Islet precursor cell (in vitro differentiated cells): ENCODE measurements around the gene SLC39A2.
"Not testable (repeated sequence)": the region's sequence is repeated elsewhere in the genome, so short reads cannot be mapped to it uniquely, and the experiment has no call there.

Source experiments
- DNase-seq: peaks from one replicate; pipeline ENCODE4 v3.0.0-alpha.2; 2018

Gene SLC39A2

GRCh38 chr14:21026274-21026987 lies 27.3 kb downstream of the SLC39A2 start:
- DNase-seq = no peak

DNA sequence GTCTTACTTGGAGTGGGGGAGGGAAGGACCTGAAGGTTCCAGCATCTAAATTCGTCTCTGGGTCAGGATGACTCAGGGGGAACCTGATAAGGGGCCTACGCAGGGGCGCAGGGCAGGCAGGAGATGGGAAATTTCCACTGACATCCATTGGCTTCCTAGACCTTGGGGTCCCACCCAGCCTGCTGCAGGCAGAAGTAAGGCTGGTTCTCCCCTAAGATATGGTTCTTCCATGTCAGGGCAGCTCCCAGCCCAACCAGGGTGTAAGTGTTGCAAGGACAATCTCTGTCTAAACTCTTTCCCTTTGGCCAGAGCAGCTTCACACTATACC lies 27.9 kb downstream of the SLC39A2 start:
- DNase-seq = peak; percentile 63

- peak; percentile 7 for DNase-seq
Measured at GRCh38 chr14:21029917-21030316, 30.8 kb downstream of the SLC39A2 start, which contains the start of gene TPPP2. TPPP2 (plus strand) TSS chr14:21030217; CDS start chr14:21030582, 365 bp downstream.

- peak; percentile 37 for DNase-seq
Measured at GRCh38 chr14:21030531-21030930, 31.4 kb downstream of the SLC39A2 start.

GRCh38 chr14:21032326-21033132 lies 33.4 kb downstream of the SLC39A2 start:
- no peak for DNase-seq

DNA sequence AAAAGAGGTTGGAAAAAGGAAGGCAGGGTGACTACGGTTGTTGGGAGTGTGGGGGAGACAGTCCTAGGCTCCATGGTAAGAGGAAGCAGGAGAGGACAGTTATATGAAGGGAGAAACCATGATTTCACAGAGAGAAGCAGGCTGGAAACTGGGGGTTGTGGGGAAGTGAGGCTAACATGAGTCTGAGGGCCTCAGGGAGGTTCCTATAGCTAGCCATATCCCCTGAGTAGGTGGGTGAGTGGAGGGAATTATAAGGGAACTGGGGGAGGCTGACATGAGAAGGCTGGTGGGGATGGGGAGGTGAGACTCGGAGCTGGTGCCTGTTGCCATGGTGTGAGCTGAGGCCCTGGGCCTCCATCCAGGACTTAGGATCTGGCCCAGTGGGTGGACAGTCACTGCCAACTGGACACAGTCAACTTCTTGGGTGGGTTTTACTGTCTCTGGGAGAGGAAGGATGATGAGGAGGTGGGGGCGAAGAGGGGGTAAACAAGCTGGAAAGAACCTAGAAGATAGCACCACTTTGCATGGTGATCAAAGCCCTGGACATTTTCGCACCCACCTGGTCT lies 34.1 kb downstream of the SLC39A2 start:
- DNase-seq = no peak

- no peak for DNase-seq
Measured at GRCh38 chr14:21034707-21035106, 35.6 kb downstream of the SLC39A2 start, which contains the start of gene RNASE13. RNASE13 (minus strand) TSS chr14:21034807; CDS start chr14:21034288, 519 bp downstream.

GRCh38 chr14:21036751-21037150 lies 37.7 kb downstream of the SLC39A2 start:
- no peak for DNase-seq

GRCh38 chr14:21037156-21037555 lies 38.1 kb downstream of the SLC39A2 start:
- DNase-seq = no peak

DNA sequence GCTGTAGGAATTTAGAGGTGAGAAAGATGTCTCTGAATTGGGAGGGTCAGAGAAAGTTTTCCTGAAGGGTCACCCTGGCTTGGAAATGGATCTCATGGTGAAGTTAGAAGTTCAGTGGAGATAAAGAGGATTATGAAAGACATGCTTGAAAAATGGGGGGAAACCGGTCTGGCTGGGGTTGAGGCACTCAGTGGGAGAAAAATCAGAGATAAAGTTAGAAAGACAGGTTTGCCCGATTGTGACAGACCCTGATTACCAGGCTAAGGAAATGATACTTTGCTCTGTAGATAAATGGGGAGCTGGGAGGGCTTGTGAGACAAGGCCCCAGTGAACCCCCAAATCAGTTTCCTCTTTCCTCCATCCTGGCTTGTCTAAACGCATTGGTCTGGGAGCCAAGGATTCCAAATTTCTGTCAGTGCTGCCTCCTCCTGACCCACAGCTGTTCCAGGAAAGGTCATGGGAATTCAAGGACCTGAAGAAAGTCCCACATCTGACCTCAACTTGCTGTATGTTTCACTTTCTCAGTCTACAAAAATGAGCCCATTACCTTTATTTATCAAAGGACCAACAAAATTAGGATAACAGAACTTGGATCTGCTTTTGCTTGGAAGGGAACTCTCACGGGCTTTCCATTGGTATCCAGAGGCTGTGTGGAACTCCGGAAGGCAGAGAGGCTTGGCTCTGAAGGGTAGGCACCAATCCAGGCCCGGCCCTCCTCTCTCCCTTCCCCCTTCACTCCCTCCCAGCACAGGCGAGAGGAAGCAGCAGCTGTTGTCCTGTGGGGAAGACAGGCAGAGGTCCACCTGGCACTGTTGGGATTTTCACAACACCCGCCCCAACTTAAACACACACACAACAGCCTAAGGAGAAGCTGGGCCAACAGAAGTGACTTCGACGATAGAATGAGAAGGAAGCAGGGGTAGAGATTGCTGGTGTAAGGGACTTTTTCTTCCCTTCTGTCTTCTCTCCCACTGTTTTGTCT lies 39.6 kb downstream of the SLC39A2 start:
- no peak for DNase-seq

DNA sequence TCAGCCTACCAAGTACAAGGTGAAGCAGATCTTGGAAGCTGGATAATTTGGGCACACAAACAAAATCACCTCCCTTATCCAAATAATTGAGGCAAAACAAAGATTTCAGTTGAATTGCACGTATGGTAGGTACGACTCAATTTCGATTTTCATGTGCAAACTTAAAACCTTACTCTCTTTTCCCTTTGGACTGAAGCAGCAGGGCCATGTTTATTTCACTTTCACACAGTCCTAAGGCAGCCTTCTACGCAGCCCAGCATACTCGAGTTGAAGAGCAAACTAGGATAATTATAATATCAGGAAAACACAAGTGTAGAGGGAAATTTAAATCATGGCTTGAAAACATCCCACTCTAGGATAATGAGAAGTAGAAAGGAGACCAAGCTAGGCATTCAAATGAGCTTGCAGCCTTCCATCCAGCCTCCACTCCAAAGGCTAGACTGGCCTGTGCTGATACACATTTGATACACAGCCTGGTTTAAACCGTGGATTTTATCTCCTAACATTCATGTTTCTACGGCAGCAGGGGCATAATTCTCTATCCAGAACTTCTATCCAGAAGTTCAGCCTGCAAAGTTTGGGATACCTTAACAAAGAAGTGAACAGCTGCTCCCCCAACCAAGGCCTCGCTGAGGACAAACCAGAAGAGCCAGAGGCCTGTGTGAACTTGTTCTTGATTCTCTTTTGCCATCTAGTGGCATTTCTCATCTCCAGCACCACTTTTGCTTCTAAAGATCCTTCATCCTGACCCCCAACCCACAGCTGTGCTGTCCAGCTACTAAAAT lies 40.7 kb downstream of the SLC39A2 start:
- peak; percentile 73 for DNase-seq

GRCh38 chr14:21040370-21040925 lies 41.4 kb downstream of the SLC39A2 start:
- DNase-seq = no peak

GRCh38 chr14:21040941-21041340 lies 41.8 kb downstream of the SLC39A2 start:
- DNase-seq = not testable (repeated sequence)

- DNase-seq = peak; percentile 69
Measured at GRCh38 chr14:21041676-21042433, 42.8 kb downstream of the SLC39A2 start, which contains the start of gene RNASE7. RNASE7 (plus strand) TSS chr14:21042362; CDS start chr14:21042993, 631 bp downstream.

GRCh38 chr14:21042918-21043317 lies 43.8 kb downstream of the SLC39A2 start:
- DNase-seq = no peak

DNA sequence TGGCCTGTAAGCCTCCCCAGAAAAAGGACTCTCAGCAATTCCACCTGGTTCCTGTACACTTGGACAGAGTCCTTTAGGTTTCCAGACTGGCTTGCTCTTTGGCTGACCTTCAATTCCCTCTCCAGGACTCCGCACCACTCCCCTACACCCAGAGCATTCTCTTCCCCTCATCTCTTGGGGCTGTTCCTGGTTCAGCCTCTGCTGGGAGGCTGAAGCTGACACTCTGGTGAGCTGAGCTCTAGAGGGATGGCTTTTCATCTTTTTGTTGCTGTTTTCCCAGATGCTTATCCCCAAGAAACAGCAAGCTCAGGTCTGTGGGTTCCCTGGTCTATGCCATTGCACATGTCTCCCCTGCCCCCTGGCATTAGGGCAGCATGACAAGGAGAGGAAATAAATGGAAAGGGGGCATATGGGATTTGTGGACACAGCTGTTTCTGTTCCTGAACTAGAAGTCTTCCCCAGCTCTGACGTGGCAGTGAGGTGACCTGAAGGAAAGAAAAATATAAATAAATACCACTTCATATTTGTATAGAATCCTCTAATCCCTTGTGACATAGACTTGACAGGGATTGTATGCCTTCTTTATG lies 44.4 kb downstream of the SLC39A2 start:
- peak; percentile 26 for DNase-seq

GRCh38 chr14:21043974-21044618 lies 45.0 kb downstream of the SLC39A2 start:
- peak; percentile 82 for DNase-seq

GRCh38 chr14:21047378-21047781 lies 48.3 kb downstream of the SLC39A2 start:
- peak; percentile 9 for DNase-seq

DNA sequence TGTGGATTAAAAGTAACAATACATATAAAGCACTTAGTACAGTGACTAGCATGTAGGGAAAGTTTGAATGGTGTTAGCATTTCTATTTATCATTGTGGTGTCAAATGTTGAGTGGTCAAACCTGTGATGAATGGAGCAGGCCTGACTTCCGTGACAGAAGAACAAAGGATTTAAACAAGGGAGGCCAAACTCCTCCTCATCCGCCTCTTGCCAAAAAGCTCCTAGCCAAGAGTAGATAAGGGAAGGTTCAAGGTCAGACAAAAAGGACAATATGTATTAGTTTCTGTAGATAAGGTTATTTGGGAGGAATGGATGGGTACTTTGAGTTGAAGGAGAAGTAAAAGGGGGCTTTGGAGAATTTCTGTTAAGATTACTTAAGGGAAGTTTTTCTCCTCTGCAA lies 49.5 kb downstream of the SLC39A2 start:
- DNase-seq = peak; percentile 8
